Motor neuron (in vitro differentiated cells): Measurements from ENCODE around the gene DPH2. TPM values are rescaled to one million over a fixed set of nuclear protein-coding genes. Genes with fewer than 3 reads are reported as not detected.

Source experiments
- ATAC-seq, 8 experiments: fragments of 200-7000 bp; cut with Tn5 transposase; replicated peaks in 6 of 8; 2 replicates each; pipeline ENCODE4 v1.8.0; 2021; ENCODE audit warnings: mild to moderate bottlenecking in 8 of 8, moderate library complexity in 8 of 8
- H3K27ac ChIP-seq, 2 donors: fragments of 250-450 bp; sonication (Bioruptor Pico); 2 replicates each; pipeline ENCODE4 v1.9.0; 2021; ENCODE audit warnings: antibody characterized with exemption in 2 of 2, mild to moderate bottlenecking in 2 of 2, moderate library complexity in 1 of 2
- H3K4me1 ChIP-seq, 2 donors: fragments of 250-450 bp; sonication (Bioruptor Pico); replicated peaks in 1 of 2; 2 replicates each; pipeline ENCODE4 v1.6.1; 2021; ENCODE audit warnings: antibody characterized with exemption in 2 of 2, mild to moderate bottlenecking in 2 of 2, moderate library complexity in 1 of 2
- H3K4me3 ChIP-seq, 5 donors: fragments of 250-450 bp; sonication (Bioruptor Pico); 2 replicates each; pipeline ENCODE4 v1.9.0; 2021; ENCODE audit warnings: antibody characterized with exemption in 5 of 5, mild to moderate bottlenecking in 5 of 5, moderate library complexity in 4 of 5
- WGBS, 10 experiments: fragments of 450-650 bp; shearing (Covaris generic); methylation state at CpG; one replicate each; pipeline ENCODE4 v1.0.0; 2022; 5-methylcytosine and 5-hydroxymethylcytosine counted together
- in situ Hi-C, 9 experiments: fragments of 400-800 bp; cut with MboI; loops; one replicate each; pipeline ENCODE4 v1.15.0; 2021; ENCODE audit warnings: low sequenced_read_pairs in 9 of 9, low pct_unique_long_range_greater_than_20kb in 2 of 9; ENCODE audit not compliant: unreplicated experiment in 9 of 9
- total RNA-seq, 8 experiments: library from RNA; unstranded; fragments of 300-600 nt; gene quantifications; 2 replicates each; pipeline versions ENCODE4 v1.2.3 to v1.2.4, GENCODE V29; 2022

DPH2 gene
- total RNA-seq, 8 experiments from 2014 or later: 18.8 to 45.2 (median 36.7) TPM

GRCh38 chr1:44021156-44021555 lies 51.3 kb downstream of the DPH2 start:
- ATAC-seq: no peak
- Histone ChIP-seq H3K4me1 (peaks cover 14 to 15% of the 10 kb centered on the region in 2 donors), H3K4me3 (no peak overlapping the region), H3K27ac (no peak overlapping the region)
- 67 to 92% (median 81%) methylated on average over 1 to 5 of the region's 8 CpGs; no CpG with 5 or more reads in 6 of the 10 experiments for WGBS, 10 experiments
- in situ Hi-C loops: loop anchor here in 3 of 9 experiments (25.0 kb wide), 1 partner anchor 641 kb away; the partner anchor contains the start of genes ARMH1 (in 3 of the 3) and TMEM53 (in 3 of the 3)

DNA sequence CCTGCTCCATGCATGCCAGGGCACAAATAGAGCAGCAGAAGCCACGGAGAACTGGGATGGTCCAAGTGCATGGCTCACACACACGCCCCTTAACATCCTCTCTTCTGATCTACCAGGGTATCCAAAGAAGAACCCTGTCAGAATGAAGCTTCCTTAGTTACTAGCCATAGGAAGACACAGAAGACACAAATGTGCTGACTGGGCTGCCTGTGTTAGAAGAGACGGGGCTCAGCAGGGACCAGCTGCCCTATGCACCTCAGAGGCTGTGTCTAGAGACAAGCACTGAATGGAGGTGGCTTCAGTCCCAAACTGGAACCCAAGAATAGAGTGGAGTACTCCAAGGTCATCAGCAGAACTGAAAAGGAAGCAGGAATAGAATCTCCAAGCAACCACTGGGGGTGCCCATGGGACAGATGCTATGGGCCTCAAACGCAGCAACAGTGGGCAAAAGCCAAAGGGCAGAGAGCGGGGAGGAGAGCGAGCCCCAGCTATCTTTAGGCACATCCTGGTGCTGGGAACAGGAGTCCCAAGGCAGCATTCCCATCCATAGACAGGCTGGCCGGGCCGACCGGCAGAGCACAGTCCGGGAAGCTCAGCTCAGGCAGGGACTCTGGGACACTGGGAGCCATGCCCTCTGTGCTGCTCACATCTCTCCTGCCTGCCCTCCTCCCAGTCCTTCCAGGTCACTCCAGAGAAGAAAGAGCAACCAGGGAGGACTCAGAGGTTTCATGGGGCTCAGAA lies 51.9 kb downstream of the DPH2 start:
- H3K4me1 ChIP-seq: peaks cover 8 to 9% of the 10 kb centered on the region in 2 donors
- WGBS, 10 experiments: 60 to 100% (median 89%) methylated on average over 1 to 8 of the region's 10 CpGs; no CpG with 5 or more reads in 4 of the 10 experiments
- H3K27ac ChIP-seq: no peak overlapping the region
- H3K4me3 ChIP-seq: no peak overlapping the region
- no peak for ATAC-seq
- in situ Hi-C loops: loop anchor here in 3 of 9 experiments (25.0 kb wide), 1 partner anchor 641 kb away; the partner anchor contains the start of genes ARMH1 (in 3 of the 3) and TMEM53 (in 3 of the 3)

Other genes starting within 250 kb of the DPH2 start
- gene ARTN, start 36.2 kb upstream of the DPH2 start, total RNA-seq: 1 to 10 TPM in 4 of 8 experiments, under 1 TPM in 4; 0.21 to 3.5 (median 1.3) TPM
- 10 to 100 TPM; 21.1 to 30.4 (median 26.7) TPM for gene IPO13, start 23.1 kb upstream of the DPH2 start, total RNA-seq
- 100 to 1,000 TPM; 106 to 333 (median 237) TPM for gene ATP6V0B, start 5.0 kb downstream of the DPH2 start, total RNA-seq
- gene B4GALT2, start 9.2 kb downstream of the DPH2 start, total RNA-seq: 10 to 100 TPM; 36.6 to 83.3 (median 54.3) TPM
- gene CCDC24, start 21.6 kb downstream of the DPH2 start, total RNA-seq: 10 to 100 TPM in 2 of 8 experiments, 1 to 10 TPM in 6; 2.9 to 13.3 (median 6.3) TPM
- gene SLC6A9, start 61.5 kb downstream of the DPH2 start, total RNA-seq: 10 to 100 TPM in 4 of 8 experiments, 1 to 10 TPM in 4; 5.2 to 31.6 (median 14.1) TPM
- under 1 TPM in 5 of 8 experiments, not detected in 3; 0.09 to 0.62 (median 0.17) TPM for gene KLF17, start 148.8 kb downstream of the DPH2 start, total RNA-seq
- under 1 TPM in 2 of 8 experiments, not detected in 6; 0.13 to 0.19 TPM for gene KLF18, start 171.6 kb downstream of the DPH2 start, total RNA-seq
- gene DMAP1, start 243.5 kb downstream of the DPH2 start, total RNA-seq: 10 to 100 TPM; 13.3 to 58.8 (median 45.4) TPM